GM12872 (cell line): Measurements from ENCODE around the gene SLC35B2.
A peak's percentile ranks its signal among the peaks of the same experiment; 100 is the strongest.

Experiments used
- TF ChIP-seq, protein P1 (sequence below): IDR thresholded peaks from 3 replicates; pipeline ENCODE4 v1.5.1; 2011; ENCODE audit warnings: low read depth, mild to moderate bottlenecking, low read length, moderate library complexity; ENCODE audit not compliant: insufficient read depth

SLC35B2 gene

DNA sequence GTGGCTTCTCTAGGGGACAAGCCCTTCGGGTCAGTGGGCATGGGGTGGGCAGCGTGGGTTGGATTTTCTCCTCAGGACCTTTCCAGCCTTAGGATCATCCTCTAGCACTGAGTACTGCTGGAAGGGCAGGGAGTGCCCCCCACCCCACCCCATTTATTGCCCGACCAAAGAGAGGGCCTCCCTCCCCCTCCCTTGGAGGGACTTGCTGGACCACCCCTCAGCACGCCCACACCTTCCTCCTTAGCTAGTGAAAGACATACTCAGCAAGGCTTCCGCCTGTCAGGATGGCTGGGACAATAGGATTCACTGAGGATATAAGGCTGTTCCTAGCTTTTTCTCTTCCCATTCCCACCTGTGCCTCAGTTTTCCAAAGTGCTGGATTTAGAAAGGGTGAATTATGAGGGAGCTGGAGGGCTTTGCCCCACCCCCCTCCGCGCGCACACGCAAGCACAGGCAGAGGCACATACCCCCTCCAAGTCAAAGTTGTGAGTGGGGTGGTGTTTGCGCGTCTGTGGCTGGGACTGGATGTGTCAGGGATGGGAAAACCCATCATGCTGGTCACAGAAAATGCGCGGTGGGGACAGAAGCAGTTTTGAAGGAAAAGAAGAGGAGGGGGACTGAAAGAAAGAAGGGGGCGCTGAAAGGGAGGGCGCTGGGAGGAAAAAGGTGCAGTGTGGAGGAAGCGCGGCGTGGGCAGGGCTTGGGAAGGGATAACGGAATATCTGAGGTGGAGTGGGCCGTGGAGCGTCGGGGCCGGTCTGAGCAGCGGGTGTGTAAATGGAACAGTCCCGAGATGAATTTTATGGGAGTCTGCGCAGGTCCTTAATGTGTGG, 34.6 kb downstream of the SLC35B2 start:
- TF ChIP-seq, protein P1, sequence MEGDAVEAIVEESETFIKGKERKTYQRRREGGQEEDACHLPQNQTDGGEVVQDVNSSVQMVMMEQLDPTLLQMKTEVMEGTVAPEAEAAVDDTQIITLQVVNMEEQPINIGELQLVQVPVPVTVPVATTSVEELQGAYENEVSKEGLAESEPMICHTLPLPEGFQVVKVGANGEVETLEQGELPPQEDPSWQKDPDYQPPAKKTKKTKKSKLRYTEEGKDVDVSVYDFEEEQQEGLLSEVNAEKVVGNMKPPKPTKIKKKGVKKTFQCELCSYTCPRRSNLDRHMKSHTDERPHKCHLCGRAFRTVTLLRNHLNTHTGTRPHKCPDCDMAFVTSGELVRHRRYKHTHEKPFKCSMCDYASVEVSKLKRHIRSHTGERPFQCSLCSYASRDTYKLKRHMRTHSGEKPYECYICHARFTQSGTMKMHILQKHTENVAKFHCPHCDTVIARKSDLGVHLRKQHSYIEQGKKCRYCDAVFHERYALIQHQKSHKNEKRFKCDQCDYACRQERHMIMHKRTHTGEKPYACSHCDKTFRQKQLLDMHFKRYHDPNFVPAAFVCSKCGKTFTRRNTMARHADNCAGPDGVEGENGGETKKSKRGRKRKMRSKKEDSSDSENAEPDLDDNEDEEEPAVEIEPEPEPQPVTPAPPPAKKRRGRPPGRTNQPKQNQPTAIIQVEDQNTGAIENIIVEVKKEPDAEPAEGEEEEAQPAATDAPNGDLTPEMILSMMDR = no peak

- TF ChIP-seq, protein P1 = no peak
These were observed 35.4 kb downstream of the SLC35B2 start for GRCh38 chr6:44221961-44222335.

DNA sequence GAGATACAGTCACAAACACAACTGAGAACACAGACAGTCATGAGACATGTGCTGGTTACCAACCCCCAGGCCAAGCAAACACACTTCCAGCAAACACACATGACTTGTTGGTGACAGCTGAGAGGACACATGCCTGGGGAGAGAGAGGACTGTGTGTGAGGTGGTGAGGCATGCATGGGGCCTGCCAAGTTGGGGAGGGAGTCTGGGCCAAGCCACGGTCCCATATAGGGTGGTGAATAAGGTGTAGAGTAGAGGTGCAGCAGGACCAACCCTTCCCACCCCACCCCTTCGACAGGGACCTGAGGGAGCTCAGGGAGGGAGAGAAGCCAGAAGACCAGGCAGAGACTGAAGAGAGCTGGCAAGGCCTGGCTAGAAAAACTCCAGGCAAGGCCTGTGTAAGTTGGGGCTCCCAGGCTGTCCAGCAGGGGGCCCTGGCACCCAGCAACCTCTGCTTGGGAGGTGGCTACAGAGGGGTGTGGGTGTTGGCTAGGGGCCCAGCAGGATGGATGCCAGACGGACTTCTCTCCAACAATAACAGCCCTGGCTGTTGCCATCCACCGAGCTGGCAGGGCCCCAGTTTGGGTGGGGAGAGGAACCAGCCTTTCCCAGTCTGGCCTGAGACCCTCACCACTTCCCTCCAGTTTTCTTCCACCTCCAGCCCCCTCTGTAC, 35.9 kb downstream of the SLC35B2 start:
- TF ChIP-seq, protein P1 = peak; percentile 97

DNA sequence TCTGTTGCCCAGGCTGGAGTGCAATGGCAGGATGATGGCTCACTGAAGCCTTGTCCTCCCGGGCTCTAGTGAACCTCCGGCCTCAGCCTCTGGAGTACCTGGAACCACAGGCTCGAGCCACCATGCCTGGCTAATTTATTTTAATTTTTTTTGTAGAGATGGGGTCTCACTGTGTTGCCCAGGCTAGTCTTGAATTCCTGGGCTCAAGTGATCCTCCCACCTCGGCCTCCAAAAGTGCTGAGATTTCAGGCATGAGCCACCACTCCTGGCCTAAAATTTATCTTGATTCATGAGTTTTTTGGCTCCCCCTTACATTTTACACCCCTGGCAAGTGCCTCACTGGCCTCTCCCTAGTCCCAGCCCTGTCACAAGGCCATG, 36.4 kb downstream of the SLC35B2 start:
- TF ChIP-seq, protein P1 = no peak

- TF ChIP-seq, protein P1 = 0 out of 3 replicates have a peak, but pooled peaks have one; percentile 17
These were observed 37.2 kb downstream of the SLC35B2 start for GRCh38 chr6:44219815-44220784.

GRCh38 chr6:44219053-44219814, 38.1 kb downstream of the SLC35B2 start:
- TF ChIP-seq, protein P1 = no peak
